GM13976 (cell line): ENCODE data around the gene FGF14.

Experiments used
- DNase-seq: peaks from one replicate; pipeline ENCODE4 v3.0.0; 2012; ENCODE audit warnings: low spot score
- CTCF ChIP-seq: IDR thresholded peaks from 2 replicates; pipeline ENCODE4 v1.5.1; 2012; ENCODE audit warnings: borderline replicate concordance, mild to moderate bottlenecking; ENCODE audit not compliant: insufficient read depth; ENCODE audit errors: extremely low read depth, missing control alignments, control extremely low read depth
- in situ Hi-C: fragments of 300-500 bp; cut with MboI; formaldehyde crosslinking; loops from one replicate; pipeline ENCODE4 v1.12.0; 2022; ENCODE audit warnings: low sequenced_read_pairs, mixed read lengths, inconsistent platforms; ENCODE audit not compliant: unreplicated experiment

The FGF14 gene

GRCh38 chr13:102310691-102311418, 91.0 kb downstream of the FGF14 start:
- in situ Hi-C loops: no loop called here

GRCh38 chr13:102309110-102309509, 92.7 kb downstream of the FGF14 start:
- TF ChIP-seq CTCF: no peak
- in situ Hi-C loops: no loop called here
- DNase-seq: no peak

More at GRCh38 chr13:102310691-102311418, 91.0 kb downstream of the FGF14 start:
- no peak for TF ChIP-seq CTCF
- DNase-seq: no peak

GRCh38 chr13:102302534-102302933, 99.3 kb downstream of the FGF14 start:
- no peak for DNase-seq
- in situ Hi-C loops: no loop called here
- TF ChIP-seq CTCF: no peak

GRCh38 chr13:102300379-102300778, 101.5 kb downstream of the FGF14 start:
- DNase-seq: no peak
- TF ChIP-seq CTCF: no peak
- in situ Hi-C loops: no loop called here

GRCh38 chr13:102299366-102299765, 102.5 kb downstream of the FGF14 start:
- no peak for DNase-seq
- in situ Hi-C loops: no loop called here
- no peak for TF ChIP-seq CTCF

GRCh38 chr13:102298051-102298450, 103.8 kb downstream of the FGF14 start:
- DNase-seq: no peak
- TF ChIP-seq CTCF: no peak
- in situ Hi-C loops: no loop called here

GRCh38 chr13:102295316-102296048, 106.4 kb downstream of the FGF14 start:
- no peak for DNase-seq
- in situ Hi-C loops: no loop called here
- TF ChIP-seq CTCF: no peak
